Erythroblast (primary cell): ENCODE data around the gene TBC1D19.

Experiments used
- GATA1 ChIP-seq: IDR thresholded peaks from 2 replicates; pipeline ENCODE4 v1.6.1; 2011; ENCODE audit warnings: low read depth, mild to moderate bottlenecking, control low read depth, low read length, moderate library complexity
- POLR2A ChIP-seq: IDR thresholded peaks from 2 replicates; pipeline ENCODE4 v1.6.1; 2011; ENCODE audit warnings: mild to moderate bottlenecking, low read length

GRCh38 chr4:26557164-26557563 lies 26.7 kb upstream of the TBC1D19 start:
- TF ChIP-seq POLR2A (no peak), GATA1 (no peak)
